AG08395 (cell line): ENCODE data around the gene PFKFB3.
"Not testable (repeated sequence)": the region's sequence is repeated elsewhere in the genome, so short reads cannot be mapped to it uniquely, and the experiment has no call there.

ENCODE experiments used
- DNase-seq: peaks from one replicate; pipeline ENCODE4 v3.0.0; 2012; ENCODE audit warnings: mixed read lengths, low spot score

Gene PFKFB3

DNA sequence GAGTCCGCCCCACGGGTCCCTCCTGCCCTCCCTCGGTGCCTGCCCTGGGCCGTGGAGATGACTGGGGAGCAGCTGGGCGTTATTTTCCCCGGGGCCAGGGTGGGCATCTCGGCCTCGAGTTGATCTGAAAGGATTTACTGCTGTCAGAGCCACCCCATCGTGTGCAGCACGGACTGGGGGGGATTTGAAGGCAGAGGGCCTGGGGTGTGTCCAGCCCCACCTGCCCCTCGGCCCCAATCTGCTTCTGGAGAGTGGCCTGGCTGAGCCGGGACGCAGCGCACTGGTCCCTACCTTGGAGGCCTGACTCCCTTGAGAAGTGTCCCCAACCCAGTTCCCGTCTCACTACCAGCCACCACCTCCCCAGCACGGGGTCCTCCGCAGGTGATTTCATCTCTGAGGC, 24.2 kb upstream of the PFKFB3 start:
- DNase-seq, result no peak

DNA sequence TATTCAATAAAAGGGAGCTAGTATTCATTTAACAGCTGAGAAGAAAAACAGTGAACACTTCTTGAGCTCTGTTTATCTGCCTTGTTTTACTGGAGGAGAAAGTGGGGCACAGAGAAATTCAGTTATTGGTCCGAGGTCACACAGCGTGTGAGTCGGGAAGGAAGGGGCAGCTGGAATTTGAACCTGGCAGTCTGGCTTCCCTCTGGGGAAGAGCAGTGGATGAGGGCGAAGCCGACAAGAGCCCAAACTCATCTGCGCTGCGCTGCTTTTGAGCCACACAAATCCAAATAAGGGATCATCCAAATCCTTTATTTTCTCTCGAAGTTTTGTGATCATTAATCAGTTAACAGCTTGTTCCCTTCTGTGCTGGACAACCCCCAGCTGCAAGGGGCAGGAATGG, 23.7 kb upstream of the PFKFB3 start:
- no peak for DNase-seq

DNA sequence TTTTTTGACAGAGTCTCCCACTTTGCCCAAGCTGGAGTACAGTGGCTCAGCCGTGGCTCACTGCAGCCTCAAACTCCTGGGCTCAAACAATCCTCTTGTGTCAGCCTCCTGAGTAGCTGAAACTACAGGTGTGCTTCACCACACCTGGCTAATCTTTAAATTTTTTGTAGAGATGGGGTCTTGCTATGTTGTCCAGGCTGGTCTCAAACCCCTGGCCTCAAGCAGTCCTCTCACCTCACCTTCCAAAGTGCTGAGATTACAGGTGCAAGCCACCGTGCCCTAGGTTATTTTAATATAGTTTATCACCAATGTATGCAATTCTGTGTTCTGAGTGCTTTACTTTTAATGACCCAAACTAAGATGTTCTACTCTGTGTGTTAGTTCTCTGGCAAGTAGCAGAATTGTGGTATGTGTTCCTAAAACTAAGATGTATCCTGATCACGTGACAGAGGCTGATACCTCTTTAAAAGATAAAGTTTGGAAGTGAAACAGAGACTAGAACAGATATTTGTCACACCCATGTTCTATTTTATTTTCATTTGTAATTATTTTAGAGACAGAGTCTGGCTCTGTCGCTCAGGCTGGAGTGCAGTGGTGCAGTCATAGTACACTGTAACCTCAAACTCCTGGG, 22.1 kb upstream of the PFKFB3 start:
- no peak for DNase-seq

DNA sequence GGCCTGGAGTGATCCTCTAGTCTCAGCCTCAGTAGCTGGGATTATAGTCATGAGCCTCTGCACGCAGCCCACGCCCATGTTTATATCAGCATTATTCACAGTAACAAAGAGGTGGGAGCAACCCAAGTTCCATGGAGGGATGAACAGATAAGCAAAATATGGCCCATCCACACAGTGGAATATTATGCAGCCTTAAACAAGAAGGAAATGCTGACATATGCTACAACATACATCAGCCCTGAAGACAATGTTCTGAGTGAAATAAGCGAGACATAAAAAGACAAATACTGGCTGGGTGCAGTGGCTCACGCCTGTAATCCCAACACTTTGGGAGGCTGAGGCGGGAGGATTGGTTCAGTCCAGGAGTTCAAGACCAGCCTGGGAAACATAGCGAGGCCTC, 21.5 kb upstream of the PFKFB3 start:
- DNase-seq, result no peak

DNA sequence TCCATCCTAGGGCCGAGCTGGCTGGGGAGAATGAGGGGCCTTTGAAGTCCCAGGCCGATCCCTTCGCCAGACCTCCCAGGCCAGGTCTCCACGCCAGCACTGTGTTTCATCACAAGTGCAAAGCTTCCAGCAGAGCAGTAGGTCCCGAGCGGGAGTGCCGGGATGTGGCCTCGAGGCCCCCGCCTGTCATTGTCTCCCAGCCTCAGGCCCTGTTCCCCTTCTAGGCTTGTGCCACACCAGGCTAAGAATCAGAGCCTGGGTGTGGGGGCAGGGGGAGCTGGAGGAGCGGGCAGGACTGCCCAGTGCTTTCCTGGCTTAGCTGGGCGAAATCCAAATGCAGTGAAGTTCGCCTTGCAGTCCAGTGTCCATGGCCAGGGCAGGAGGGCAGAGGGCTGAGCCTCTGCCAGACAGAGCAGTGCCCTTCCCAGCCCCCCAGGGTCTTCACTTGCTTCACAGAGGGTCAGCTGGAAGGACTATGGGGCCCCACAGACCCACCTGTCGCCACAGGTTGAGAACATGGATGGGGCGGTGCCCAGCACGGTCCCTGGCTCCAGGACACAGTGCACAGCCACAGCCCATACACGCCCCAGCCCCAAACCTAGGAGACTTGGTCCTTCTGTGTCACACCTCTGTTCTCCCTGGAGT, 20.2 kb upstream of the PFKFB3 start:
- DNase-seq, result no peak

DNA sequence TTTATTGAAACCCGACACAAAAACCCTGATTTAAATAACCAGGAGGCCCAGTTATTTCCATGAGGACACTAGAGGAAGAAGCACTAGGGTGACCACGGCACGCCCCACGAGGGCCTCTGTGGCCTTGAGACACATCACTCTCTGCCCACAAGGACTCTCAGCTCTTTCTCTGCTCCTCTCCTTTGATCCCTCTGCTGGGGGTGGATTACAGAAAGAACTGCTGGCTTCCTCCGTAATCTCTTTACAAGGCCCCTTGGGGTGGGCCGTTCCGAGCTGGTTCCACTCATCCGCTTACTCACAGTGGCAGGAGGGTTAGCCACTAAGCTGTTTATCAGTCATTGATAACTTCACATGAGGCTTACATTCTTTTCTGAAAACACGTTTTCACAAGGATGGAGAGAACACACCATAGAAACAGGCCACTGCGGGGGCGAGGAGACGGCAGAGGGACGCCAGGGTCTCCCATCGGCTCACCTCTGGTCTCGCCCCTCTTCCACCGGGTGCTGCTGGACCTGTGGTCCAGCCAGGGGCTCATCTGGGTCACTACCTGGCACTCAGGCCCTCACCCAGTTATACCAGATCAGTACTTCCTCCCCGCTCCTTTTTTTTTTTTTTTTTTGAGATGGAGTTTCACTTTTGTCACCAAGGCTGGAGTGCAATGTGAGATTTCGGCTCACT, 17.6 kb upstream of the PFKFB3 start:
- no peak for DNase-seq

DNA sequence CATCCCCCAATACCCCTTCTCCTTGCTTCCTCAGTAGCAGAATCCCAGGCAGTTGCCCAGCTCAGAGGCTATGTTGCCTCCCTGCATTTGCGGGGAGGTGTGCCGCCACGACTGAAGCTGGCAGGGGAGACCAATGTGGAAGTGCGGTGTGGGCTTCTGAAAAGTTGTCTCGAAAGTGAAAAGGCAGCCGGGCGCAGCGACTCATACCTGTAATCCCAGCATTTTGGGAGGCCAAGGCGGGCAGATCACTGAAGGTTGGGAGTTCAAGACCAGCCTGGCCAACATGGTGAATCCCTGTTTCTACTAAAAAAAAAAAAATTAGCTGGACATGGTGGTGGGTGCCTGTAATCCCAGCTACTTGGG, 15.9 kb upstream of the PFKFB3 start:
- no peak for DNase-seq

DNA sequence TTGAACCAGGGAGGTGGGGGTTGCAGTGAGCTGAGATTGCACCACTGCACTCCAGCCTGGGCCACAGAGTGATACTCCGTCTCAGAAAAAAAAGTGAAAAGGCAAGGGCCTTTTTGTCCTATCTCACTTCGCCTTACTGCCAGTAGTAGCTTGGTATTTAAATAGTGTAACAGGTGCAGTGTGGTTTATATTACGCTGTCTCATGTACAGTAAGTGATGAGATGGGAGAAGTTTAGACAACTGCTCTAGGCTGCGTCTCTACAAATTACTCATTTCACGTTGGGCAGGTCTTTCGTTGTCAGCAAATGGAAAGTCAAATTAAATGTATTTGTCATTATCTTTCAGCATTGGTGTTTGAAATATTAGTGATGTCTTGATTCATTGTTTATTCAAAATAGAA, 15.5 kb upstream of the PFKFB3 start:
- DNase-seq, result no peak

DNA sequence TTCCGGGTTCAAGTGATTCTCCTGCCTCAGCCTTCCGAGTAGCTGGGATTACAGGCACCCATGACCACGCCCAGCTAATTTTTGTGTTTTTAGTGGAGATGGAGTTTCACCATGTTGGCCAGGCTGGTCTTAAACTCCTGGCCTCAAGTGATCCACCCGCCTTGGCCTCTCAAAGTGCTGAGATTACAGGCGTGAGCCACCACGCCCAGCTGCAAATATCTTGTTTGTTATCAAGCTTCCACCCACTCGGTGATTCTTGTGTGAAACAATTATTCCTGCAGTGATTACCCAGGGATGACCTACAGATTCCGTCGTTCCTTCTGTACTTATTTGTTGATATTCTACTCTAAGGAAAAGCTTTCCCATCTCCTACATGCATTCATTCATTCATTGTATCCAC, 12.7 kb upstream of the PFKFB3 start:
- DNase-seq, result not testable (repeated sequence)

DNA sequence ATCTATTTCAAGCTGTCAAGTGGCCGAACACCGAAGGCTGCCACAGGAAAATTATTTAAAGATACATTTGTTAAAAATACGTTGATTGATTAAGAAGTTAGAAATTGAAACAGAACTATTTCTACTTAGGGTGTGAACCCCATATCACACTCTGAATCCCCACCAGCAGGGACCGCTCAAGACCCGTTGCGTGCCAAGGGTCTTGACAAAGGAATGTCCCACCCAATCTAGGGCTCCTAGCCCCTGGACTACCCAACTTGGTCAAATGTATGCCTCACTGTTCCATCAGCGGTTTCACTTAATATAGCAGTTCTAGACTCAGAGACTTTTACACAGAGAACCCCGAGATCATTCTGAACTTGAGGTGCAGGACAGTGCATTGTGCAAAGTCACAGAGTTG, 11.6 kb upstream of the PFKFB3 start:
- DNase-seq, result no peak

DNA sequence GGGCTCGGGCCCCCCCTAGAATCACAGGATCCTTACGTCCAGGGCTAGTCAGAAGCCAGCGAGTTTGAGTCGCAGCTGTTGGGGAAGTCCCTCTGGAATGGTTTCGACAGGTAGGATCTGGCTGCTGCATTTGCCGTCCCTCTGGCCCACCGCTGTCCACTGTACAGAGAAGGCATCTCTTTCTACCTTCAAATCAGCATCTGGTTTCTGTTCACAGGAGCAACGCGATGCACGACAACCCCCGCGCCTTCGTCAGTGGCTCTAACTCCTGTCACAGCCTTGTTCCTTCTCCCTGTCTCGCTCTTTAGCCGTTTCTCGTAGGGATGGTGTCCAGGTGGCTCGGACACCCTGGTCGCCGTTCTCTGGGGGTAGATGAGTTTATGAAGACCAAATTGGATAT, 11.2 kb upstream of the PFKFB3 start:
- no peak for DNase-seq

DNA sequence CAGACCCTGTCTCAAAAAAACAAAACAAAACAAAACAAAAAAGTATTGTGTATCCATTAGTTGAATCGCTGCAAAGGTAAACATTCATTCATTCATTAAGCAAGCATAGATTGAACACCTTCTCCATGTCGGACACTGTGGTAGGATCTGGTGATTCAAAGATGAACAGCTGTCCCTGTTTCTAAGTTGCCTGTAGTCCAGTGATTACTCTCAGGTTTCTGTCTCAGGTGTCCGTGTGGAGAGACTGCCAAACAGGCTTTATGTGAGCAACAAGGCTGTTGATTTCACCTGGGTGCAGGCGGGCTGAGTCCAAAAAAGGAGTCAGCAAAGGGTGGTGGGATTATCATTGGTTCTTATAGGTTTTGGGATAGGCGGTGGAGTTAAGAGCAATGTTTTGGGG, 9.4 kb upstream of the PFKFB3 start:
- not testable (repeated sequence) for DNase-seq

DNA sequence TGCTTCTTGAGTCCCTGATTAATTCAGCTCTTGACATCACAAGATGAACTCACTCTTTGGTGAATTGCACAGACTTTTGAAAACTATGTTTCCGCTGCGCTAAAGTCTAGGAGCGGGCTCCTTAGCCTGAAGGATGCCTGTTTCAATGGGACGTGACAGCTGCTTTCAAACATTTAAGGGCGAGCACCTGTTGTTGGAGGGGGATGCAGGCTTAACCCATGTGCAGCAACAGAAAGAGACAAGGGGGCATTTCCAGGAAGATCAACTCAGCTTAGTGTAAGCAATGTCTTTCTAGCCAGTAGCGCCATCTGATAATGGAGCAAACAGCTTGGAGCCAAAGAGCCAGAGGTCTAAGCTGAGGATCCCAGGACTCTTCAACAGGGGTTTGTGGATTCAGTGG, 8.4 kb upstream of the PFKFB3 start:
- no peak for DNase-seq

DNA sequence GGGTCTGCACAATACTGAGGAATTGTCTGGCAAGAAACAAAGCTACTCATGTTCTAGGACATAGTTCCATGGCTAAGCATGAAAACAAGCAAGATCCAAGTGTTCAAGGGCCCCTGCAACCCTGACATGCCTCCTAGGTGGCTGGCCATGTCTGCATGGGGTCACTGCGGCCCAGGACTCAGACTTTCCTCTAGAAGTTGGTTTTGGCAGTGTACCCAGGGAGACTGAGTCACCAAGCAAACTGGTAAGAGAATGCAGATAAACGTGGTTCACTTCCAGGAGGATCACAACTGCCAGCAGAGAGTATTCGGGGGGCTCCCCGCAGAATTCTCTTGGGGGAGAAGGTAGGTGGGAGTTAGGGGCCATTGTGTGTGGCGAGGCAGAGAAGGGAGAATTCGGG, 7.4 kb upstream of the PFKFB3 start:
- DNase-seq, result peak; percentile 51

DNA sequence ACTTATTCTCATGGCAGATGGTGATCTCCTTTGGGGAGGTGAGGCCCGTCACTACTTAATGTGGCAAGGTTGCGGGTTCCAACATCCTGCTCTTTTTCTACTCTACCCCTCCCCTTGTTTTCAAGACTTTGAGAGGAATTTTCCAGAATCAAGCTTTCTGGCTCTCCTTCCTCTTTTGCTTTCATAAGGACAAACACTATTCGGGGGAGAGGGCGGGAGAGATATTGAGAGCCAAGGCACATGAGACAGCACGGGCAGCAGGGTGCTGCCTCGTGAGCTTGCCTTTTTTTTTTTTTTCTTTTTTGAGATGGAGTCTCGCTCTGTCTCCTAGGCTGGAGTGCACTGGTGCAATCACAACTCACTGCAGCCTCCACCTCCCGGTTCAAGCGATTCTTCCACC, 6.9 kb upstream of the PFKFB3 start:
- no peak for DNase-seq

DNA sequence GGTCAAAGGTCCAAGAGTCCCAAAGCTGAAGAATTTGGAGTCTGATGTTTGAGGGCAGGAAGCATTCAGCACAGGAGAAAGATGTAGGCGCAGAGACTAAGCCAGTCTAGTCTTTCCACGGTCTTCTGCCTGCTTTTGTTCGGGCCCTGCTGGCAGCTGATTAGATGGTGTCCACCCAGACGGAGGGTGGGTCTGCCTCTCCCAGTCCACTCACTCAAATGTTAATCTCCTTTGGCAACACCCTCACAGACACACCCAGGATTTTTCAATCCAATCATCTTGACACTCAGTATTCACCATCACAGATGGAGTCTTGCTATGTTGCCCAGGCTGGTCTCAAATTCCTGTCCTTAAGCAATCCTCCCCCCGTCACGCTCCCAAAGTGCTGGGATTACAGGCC, 6.2 kb upstream of the PFKFB3 start:
- not testable (repeated sequence) for DNase-seq

DNA sequence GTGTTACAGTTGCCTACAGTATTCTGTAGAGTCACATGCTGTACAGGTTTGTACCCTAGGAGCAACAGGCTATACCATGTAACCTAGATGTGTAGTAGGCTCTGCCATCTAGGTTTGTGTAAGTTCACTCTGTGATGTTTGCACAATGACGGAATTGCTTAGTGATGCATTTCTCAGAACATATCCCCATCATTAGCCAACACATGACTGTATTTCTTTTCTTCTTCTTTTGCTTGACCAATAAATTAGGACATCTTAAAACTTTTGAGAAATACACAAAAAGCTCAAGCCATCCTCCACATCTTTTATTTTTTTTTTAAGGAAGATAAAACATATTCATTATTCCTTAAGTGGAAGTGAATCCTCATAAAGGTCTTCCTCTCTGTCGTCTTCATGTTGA, 5.4 kb upstream of the PFKFB3 start:
- no peak for DNase-seq

DNA sequence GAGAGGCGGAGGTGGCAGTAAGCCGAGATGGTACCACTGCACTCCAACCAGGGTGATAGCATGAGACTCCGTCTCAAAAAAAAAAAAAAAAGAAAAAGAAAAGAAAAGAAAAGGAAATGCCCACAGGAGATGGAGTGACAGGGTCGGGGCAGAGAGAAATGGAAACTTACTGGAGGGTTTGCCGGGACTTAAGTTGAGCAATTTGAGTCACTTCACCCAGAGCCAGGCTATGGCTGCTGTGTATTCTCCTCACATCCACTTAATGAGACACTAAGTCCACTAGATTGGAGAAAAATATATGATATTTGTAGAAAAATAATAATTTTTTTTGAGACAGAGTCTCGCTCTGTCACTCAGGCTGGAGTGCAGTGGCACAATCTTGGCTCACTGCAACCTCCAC, 4.6 kb upstream of the PFKFB3 start:
- no peak for DNase-seq

DNA sequence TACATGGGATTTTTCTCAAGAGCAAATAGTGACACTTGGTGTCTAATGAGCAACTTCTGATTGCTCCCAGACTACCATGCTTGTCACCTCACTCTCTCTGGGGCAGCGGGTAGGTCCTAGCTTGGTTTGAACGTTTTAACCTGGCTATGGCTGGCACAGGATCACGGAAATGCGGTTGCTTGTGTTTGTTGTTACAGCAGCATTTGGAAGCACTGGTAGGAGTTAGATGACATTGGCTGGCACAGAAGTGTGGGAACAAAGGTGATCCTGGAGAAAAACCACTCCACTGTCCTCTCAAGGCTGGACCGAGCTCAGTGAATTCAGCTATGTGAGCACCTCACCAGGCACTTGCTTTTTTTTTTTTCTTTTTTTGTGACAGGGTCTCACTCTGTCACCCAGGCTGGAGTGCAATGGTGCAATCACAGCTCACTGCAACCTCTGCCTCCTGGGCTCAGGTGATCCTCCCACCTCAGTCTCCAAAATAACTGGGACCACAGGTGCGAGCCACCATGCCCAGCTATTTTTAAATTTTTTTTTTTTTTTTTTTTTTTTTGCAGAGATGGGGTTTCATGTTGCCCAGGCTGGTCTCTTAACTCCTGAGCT, 3.5 kb upstream of the PFKFB3 start:
- DNase-seq, result no peak

DNA sequence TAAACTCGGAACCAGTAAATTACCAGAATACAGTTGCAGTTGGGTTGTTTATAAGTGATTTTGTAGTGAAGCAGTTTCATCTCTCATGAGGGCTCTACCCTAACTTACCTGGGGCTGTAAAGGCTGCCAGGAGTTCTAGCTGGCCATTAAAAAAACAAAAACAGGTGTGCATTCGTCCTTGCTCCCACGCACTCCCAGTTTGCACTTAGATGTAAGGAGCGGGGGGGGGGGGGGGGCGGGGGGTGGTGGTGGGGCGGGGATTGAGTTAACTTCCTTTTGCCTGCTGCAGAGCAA, 2.3 kb upstream of the PFKFB3 start:
- no peak for DNase-seq

DNA sequence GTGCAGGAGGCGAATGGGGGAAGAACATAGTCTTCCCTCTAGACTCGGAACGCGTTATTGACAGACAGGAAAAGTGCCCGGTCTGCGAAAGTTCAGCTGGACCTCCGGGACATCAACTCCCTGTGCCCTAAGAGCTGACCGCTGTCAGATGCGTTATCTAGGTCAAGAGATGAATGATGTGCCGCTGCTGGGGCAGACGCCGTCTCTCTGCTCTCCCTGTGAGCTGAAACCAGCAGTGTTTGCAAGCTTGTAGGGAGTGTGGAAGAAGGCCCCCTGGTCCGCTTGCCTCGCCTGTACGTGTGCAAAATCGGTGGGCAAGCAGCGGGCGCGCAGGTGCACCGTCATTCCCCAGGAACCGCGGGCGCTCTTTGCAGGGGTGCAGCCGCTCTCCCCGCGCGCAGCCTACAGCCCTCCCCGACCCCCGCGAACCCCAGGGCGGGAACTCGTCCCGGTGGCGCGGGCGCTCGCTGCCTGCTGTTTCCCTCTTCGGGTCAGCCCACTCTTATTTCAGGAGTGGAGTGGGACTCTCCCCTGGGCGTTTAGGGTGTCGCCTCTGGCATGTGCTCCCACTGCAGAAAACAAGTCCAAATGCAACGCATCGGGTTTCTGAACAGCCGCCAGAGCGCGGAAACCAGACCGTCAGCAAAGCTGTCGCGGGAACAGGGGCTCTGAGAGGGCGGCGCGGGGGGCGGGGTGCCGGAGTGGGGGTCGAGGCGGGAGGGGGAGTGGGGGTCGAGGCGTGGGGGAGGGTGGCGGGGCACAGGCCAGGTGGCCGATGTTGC, 1.8 kb upstream of the PFKFB3 start:
- DNase-seq, result no peak

DNA sequence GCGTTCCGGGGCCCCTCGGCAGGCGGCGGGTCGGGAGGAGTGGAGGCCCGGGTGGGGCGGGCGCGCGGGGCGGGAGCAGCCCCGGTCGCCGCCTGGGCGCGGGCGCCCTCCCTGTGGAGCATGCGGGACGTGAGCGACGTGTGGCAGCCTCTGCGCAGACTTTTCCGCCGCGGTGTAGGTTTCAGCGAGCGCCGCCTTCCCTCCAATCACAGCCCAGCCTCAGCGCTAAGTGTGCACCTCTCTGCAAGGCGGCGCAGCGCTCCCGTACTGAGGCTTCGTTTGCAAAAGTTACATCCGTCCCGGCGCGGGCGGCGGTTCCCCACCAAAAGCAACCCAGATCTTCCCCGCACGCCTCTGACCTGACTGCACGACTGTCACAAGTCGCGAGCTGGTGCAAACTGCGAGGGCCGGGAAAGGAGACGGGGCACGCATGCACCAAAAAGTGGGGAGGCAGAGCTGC, 1.2 kb upstream of the PFKFB3 start:
- peak; percentile 44 for DNase-seq
